Loucy (cell line): ENCODE measurements around the gene SLC38A1.

Experiments
- EZH2phosphoT487 ChIP-seq: fragments of 200-600 bp; IDR thresholded peaks from 2 replicates; pipeline ENCODE4 v1.6.1; 2018; ENCODE audit warnings: antibody characterized with exemption, mild to moderate bottlenecking, moderate library complexity, borderline replicate concordance
- TF ChIP-seq, protein P1 (sequence below): fragments of 200-600 bp; sonication (generic); conservative IDR thresholded peaks from 2 replicates; pipeline ENCODE4 v1.5.1; 2014; ENCODE audit warnings: mild to moderate bottlenecking, antibody characterized with exemption, low read length

DNA sequence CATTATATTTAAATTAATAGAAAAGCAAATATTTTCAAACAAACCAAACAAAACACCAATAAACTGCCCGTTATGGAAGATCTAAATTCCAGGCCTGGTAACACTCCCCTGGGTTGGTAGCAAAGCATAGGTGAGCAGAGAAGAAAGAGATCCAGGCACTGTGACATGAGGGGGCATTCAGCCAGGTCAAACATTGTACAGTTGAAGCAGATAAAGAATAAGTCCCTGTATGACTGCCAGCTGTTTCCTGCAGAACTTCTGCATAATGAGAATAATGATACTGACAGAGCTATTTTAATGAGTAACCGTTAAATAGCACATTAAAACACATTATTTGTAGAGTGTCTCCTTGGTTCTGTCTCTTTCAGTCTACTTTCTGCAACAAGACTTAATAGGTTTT, 35.4 kb downstream of the SLC38A1 start:
- TF ChIP-seq, protein P1, sequence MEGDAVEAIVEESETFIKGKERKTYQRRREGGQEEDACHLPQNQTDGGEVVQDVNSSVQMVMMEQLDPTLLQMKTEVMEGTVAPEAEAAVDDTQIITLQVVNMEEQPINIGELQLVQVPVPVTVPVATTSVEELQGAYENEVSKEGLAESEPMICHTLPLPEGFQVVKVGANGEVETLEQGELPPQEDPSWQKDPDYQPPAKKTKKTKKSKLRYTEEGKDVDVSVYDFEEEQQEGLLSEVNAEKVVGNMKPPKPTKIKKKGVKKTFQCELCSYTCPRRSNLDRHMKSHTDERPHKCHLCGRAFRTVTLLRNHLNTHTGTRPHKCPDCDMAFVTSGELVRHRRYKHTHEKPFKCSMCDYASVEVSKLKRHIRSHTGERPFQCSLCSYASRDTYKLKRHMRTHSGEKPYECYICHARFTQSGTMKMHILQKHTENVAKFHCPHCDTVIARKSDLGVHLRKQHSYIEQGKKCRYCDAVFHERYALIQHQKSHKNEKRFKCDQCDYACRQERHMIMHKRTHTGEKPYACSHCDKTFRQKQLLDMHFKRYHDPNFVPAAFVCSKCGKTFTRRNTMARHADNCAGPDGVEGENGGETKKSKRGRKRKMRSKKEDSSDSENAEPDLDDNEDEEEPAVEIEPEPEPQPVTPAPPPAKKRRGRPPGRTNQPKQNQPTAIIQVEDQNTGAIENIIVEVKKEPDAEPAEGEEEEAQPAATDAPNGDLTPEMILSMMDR = no peak
- TF ChIP-seq EZH2phosphoT487 = no peak
